ENCODE measurements around the gene COPZ1.
"Not testable (repeated sequence)": the region's sequence is repeated elsewhere in the genome, so short reads cannot be mapped to it uniquely, and the experiment has no call there.

The COPZ1 gene

DNA sequence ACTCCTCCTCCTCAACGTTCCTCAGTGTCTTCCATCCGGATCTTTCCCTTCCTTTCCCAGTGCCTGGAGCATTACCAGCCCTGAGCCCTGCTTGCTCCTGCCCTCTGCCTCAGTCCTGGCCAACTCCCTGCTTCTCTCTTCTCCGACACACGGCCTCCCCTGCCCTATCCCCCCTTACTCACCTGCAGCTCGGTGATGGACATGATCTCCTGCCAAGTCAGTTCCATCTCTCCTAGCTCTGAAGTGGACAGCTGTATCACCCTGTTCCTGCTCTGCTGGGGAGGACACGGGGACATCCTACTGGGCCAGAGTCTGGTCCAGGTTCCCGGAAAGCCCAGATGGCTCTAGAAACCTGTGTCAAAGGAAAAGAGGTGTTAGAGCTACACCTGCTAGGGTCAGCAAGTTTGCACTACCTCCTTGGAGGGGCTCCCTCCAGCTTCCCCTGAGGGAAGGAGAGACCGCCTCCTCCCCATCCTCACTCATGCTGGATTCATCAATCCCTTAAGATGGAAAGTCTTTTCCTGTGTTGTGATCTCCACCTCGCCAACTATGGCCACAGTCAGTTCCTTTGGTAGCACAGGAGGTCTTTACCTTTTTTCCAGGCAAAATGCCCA, 29.9 kb upstream of the COPZ1 start:
- no peak for DNase-seq

DNA sequence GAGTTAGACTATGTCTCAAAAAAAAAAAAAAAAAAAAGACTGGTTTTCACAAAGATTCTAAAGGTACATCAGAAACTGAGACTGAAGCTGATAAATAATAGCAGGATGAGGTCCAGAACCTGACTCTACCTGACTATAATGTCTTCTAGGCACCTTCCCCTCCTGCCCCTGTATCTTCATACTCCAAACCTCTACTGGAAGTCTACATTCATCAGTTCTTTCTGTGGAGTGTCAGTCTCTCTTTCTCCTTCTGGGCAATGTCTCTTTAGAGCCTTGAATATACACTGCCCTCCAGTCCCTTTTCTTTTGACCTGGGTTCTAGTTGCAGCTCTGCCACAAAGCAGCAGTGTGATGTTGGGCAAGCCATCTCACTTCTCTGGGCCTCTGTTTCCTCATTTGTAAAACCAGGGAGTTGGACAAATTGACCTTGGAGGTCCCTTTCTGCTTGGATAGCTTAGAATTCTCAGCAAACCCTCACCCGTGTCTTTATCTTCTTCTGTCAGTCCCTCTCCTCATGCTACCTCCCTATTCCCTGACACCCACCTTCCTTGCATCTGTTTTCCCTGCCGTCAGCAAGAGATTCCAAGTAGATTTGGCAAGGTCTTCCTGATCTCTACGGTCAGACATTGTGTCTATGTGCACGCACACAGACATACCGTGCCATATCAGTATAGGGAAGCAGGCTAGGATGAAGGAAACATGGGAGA, 28.4 kb upstream of the COPZ1 start:
- no peak for DNase-seq

DNA sequence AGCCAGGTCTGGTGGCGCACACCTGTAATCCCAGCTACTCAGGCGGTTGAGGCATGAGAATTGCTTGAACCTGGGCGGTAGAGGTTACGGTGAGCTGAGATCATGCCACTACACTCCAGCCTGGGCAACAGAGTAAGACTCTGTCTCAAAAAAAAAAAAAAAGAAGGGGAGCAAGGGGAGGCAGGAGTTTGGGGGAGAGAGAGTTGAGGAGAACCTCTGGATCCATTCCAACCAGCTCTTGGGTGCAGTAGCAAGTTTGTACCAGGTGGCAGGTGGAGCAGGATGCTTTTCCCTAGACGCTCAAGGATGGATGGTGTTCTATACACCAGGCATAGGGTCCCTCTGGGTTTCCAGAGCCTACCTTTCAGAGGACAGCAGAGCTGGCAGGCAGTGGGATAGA, 26.0 kb upstream of the COPZ1 start:
- no peak for DNase-seq

DNA sequence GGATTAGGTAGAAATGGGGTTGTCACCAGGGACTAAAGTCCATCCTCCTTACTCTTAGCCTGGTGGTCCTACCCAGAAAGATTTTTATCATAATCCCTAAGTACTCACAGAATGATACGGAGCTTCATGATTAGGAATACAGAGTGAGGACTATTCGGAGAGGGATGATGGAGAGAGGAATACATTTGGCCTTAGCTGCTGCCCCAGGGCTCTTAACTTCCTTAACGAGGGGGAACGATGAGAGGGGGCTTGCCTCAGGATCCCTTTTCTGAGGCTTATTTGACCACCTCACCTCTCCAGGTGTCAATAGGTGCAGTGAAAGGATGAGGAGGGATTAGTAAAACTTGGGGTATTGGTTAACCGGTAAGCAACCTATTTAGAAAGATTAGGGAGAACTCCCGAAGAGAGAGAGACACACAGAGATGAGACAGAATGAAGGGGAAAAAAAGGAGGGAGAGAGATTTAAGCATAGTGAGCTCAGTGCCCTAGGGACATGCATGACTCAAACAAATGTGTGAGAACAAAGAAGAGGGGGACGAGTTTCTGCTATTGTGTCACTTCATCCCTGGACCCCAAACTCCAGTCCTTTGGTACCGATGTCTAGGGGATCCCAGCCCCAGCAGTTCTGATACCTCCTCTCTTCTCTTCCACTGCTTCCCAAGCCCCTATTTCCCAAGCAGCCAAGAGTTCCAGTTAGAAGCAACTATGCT, 25.3 kb upstream of the COPZ1 start:
- no peak for DNase-seq

DNA sequence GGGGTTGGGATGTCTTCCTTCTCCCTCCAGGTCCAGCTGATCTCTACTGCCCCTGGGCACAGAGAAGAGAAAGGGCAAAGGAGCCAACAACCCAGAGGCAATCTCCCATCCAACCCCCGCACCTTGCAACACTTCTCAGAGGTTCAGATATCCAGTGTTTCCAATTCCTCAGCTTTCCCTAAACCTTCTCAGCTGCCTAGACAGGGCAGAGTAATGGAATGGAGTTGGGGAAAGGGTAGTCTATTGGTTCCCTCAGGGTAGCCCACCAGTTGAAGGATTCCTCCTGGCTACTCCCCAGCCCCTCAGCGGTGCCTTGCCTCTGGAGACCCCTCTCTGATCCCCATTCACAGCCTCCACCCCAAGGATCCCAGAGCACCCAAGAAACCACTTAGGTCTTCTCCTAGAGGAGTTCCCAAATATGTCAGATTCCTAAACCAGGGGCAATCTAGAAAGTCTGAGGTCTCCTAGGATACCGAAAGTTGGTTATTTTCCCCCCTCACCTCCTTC, 24.7 kb upstream of the COPZ1 start:
- DNase-seq: no peak

DNA sequence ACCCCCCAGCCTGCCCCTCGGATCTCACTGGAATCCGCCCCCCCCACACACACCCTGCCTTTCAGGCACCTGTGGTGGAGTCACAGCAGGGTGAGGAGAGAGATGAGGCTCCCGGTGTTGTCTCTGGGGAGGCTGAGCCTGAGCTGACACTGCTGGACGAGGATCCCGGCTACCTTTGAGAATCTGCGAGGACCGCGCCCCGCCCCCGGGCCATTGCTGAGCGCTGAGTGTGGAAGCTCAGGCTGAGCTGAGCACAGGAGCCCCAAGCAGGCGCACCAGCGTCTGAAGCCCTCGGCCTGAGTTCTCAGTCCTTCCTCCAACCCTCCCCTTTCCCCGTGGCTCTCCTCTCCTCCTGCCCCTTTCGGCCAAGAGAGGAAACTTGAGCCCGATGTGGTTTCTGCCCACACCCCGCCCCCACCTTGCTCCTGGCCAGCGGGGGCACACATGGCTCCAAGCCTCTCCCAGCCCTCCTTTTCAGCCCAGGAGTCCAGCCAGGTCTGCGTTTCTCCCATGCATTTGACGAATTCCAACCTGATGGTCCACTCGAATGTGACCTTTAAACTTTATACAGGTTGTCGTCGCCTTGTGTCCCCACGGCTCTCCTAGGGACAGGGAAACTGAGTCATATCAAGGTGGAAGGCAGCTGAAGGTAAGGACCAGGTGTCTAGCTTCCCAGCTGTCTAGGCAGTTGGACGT, 24.1 kb upstream of the COPZ1 start, which contains the start of gene NFE2:
TSS of gene NFE2 (minus strand) at position 284 of the 696 bp plus-strand sequence. CDS start 5,767 bp downstream, outside the sequence.
- no peak for DNase-seq

DNA sequence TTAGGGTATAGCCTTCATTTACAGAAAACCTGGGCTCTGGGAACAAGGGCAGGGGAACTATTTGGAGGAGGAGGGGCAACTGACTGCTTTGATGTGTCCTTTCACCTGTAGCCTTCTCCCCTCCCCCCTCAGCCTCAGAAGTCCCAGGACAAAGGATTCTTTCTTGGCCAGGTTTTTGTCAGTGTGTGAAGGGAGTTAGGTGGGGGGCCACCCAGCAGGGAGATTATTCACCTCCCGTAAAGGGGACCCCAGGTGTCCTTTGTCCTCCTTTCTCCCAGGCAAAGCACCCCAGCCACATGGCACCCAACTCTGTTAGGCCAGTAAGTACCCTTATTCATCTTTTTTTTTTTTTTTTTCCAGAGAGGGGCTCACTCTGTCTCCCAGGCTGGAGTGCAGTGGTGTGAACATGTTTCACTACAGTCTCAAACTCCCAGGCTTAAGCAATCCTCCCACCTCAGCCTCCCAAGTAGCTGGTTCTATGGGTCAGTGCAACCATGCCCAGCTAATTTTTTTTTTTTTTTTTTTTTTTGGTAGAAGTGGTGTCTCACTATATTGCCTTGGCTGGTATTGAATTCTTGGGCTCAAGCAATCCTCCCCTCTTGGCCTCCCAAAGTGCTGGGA, 23.4 kb upstream of the COPZ1 start:
- no peak for DNase-seq

DNA sequence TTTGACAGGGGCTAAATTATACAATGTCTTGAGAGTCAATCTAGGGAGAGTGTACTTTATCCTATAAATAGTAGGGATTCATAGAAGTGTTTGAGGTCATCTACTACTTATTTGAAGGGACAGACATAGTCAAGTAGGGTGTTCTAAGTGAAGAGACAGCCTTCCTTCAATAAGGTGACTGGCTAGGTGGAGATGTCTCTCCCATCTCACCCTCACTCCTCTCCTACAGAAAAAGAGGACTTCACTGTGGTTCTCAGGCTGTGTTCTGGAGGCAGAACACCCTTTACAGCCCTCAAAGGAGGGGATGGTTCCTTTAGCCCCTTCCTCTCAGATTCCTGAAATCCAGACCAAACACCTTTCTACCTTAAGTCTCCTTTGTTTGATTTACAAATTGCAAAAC, 21.3 kb upstream of the COPZ1 start:
- DNase-seq: no peak

DNA sequence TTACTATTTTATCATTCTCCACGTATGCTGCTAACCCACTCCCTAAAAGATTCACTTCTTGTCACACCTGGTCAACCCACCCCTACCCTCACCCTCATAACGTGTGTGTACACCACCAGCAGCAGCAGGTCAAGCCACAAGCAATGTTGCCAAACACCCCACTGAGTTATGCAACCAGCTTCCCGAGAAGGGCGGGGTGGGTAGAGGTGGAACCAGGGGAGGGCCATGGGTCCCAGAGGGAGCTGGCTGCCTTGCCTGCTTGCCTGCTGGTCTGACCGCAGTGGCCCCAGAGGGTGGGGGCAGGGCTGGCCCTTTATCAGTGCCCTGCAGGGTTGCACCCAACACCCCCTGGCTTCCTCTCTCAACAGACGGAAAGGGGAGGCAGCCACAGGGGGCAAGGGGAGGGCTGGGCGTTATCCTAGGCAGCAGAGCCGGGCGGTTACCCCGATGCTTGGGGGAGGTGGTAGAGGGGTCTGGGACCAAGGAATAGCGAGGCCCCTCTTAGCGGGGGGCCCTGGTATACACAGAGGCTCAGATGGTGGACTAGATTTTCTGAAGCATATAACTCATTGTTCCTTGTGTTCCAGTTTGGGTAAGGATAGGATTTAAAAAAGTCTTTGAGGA, 20.6 kb upstream of the COPZ1 start:
- no peak for DNase-seq

DNA sequence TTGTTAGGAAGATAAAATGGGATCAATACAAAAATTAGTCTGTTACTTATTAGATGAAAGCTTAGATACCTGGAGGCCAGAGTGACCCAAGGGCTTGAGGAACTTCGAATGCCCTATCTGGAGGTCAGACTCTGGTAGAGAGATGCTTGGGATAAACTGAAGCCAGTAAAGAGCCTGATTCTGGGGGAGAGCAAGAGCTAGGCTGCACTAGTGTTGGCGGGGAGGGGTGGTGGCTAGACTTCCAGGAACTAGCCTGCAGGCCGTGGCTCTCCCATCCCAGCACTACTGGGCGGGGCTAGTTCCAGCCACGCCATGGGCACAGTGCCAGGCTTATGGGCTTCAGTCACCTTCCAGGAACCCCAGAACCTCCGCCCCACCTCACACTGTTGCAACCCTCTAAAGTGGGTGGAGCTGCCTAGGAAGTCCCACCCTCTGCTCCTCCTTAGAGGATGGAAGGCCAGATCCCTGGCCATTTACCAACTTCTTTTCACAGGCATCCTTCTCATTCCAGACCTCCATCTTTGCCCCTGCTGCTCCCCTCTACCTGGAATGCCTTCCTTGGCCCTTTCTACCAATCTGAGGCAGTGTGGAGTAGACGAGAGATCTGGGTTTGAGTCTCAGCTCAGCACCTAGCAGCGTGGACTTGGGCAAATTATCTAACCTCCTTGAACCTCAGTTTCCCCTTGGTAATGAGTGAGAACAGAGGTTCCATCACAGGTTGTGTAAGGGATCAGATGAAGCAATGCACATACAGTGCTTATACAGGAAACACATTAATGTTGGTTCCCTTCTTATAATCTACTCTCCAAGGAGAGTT, 17.8 kb upstream of the COPZ1 start:
- DNase-seq: peak; percentile 35

DNA sequence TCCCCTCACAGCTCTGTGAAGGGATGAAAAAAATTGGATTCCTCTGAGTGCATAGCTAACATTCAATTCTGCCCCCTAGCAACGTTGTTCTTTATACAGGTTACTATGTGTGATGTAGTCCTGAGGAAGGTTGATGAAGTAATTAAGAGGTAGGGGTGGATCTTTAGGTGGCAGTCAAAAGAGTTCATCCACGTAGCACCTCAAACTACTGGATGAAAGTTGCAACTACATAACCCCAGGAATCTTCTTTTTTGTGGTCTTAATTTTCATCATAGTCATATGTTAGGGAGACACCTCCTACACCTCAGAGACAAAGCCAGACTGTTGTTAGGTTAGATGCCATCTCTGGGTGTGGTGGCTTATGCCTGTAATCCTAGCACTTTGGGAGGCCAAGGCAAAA, 13.9 kb upstream of the COPZ1 start:
- no peak for DNase-seq

DNA sequence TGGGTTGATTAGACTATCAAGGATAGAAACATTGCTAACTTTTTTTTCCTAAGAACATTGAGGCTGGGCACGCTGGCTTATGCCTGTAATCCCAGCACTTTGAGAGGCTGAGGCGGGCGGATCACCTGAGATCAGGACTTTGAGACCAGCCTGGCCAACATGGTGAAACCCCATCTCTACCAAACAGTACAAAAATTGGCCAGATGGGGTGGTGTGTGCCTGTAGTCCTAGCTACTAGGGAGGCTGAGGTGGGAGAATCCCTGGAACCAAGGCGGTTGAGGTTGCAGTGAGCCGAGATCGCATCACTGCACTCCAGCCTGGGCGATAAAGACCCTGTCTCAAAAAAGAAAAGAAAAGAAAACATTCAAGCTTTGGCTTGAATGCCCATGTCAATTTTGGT, 12.6 kb upstream of the COPZ1 start:
- DNase-seq: not testable (repeated sequence)

DNA sequence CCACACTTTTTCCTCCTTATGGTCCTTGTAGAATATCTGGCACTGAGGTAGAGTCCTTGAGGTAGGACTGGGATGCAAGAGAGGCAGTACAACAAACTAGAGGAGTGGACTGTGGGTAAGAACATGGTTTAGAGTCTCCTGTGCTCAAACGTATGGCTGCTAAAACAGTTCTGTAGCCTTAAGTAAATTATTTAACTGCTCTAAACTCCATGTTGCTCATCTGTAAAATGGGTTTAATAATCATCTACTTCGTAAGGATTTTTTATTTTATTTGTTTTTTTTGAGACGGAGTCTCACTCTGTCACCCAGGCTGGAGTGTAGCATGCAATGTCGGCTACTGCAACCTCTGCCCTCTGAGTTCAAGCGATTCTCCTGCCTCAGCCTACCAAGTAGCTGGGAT, 3.6 kb upstream of the COPZ1 start:
- DNase-seq: no peak

DNA sequence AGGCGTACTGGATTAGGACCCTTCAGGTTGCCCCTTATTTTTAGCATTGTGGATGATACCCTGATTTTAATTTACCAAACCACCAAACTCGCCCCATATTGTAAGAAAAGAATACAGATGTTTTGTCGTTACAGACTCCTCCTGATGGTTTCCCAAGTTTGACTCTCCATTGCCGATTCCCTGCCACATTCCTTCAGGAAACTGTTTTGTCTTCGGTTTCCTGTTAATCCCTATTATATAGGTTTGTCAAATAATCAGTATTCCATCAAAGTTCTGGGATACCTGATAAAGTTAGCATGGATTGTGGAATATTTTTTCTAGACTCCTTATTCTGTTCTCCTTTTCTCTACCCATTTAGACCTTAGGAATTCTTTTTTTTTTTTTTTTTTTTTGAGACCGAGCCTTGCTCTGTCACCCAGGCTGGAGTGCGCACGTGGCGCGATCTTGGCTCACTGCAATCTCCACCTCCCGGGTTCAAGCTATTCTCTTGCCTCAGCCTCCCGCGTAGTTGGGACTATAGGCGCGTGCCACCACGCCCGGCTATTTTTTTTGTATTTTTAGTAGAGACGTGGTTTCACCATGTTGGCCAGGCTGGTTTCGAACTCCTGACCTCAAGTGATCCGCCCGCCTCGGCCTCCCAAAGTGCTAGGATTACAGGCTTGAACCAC, 645 bp downstream of the COPZ1 start:
- not testable (repeated sequence) for DNase-seq

DNA sequence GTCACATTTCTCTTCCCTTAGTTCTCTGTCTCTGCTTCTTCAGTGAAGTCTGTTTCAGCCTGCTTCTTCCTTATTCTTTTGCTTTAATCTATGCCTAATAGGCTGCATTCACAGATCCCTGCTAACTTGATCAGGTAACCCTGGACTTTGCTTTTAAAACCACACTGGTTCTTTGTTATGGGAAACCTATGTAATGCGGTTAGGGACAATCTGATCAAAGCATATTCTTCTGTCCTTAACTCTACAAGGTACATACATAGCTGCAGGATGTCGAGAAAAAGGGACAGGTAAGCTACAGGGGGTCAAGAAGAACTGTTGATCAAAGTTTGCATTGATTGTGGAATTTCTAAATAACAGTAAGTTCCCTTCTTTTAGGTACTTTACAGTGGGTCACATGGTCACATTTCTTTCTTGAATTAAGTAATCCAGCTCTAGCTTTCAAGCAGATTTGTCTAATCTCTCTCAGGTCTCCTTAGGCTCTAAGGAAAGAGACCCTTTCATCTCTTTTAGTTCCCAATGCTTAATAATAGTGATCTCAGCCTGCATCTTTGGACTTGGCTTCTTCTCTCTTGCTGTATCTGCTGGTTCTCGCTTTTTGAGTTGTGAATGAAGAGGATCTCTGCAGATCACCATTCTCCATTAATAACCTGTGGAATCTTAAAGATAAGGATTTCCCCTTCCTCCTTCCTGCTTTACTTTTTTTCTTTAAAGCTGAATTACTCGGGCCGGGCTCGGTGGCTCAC, 3.8 kb downstream of the COPZ1 start:
- DNase-seq: no peak

DNA sequence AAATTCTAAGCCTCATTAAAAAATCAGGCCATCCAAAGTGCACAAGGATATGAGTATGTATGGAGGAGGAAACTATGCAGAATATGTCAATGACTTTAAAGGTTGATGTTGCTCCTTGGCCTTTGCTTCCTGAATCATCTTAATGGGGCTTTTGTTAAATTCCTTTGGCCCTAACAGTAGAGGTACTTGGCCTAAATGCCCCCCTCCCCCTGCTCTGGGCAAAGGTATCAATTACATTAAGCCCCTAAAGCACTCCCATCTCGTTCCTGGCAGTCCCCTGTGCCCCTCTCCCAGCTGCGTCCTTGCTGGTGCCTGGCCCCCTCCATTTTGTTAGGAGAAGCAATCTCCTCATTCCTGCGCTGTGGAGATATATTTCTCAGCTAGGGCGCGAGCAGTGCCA, 4.8 kb downstream of the COPZ1 start:
- no peak for DNase-seq

DNA sequence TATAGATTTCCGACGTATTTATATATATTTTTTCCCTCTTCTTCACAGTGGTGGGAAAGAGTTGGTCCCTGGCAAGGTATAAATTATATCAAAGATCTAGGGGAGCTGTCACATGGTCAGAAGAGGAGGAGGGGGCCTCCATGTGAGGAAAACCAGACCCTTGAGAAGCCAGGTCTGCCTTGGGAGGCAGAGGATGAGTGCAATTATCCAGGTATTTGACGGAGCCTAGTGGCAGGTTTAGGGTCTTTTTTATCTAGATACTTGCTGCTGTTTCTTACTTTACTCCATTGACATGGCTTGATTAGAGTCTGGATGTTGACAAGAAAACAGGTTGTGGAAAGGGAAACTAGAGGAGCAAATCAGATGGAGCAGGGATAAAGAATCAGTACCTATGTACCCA, 5.5 kb downstream of the COPZ1 start:
- no peak for DNase-seq

DNA sequence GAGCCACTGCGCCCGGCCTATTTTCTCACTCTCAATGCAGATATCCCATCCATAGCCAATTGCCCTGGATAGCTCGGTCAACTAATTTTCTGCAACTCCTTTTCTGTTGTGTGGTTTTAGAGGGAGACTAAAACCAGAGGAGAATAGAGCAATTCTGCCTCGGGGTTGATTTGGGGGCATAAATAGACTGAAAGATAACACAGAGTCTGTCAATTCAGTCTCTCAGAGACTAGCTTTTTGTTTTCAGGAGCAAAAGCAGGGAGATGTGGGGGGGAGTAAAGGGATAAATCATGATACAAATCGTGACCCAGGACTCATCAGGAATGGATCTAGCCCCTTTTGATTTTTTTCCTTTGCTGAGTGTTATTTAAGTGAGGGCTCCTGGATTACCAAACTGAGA, 6.5 kb downstream of the COPZ1 start:
- DNase-seq: no peak

DNA sequence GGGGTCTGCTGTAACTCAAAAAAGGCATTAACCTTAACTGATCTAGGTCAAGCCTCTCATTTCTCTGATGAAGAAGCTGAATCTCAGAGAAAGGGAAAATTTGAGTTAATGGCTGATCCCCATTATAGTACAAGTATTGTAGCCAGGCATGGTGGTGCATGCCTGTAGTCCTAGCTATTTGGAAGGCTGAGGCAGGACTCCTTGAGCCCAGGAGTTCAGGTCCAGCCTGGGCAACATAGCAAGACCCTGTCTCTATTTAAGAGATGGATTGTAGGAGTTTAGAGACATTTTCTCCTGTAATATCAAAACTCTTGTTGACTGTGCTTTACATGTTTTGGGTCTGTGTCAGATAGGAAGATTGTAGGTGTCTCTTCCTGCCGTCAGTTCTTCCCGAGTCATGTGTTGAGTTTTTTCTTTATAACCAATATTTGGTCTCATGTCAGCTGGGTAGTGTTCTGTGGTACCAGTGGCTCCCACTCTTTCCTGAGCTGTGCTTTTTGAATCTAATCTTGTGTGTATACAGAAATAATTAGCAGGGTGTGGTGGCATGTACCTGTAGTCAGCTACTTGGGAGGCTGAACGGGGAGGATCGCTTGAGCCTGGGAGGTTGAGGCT, 8.6 kb downstream of the COPZ1 start:
- DNase-seq: no peak

Measured in NCI-H187 treated with DMSO at 0.1 percent for 48 hours (cell line).